WI38 (cell line): ENCODE data around the gene CDIPT.

ENCODE experiments used
- H3K4me3 ChIP-seq: 2 replicates; pipeline ENCODE4 v1.5.1; 2011; ENCODE audit warnings: low read depth, mild to moderate bottlenecking, control low read depth, low read length
- CTCF ChIP-seq: IDR thresholded peaks from 2 replicates; pipeline ENCODE4 v1.5.1; 2012; ENCODE audit warnings: low read depth, mild to moderate bottlenecking, control low read depth, low read length

The CDIPT gene

DNA sequence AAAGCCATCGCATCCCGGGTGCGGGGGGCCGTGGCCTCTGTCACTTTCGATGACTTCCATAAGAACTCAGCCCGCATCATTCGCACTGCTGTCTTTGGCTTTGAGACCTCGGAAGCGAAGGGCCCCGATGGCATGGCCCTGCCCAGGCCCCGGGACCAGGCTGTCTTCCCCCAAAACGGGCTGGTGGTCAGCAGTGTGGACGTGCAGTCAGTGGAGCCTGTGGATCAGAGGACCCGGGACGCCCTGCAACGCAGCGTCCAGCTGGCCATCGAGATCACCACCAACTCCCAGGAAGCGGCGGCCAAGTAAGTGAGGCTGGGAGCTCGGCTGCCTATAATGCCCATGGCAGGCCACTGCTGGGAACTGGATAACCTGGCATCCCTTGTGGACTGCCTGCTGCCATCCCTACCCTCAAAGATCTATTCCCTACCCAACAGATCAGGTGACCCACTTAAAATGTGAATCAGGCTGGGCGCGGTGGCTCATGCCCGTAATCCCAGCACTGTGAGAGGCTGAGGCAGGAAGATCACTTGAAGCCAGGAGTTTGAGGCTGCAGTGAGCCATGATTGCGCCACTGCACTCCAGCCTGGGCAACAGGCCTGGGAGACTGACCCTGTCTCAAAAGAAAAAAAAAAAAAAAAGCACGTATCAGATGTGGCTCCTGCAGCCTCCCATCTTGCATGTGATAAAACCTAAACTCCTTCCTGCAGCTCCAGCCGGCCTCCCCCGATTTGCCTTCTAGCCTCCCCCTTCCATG lies 18.3 kb downstream of the CDIPT start:
- no peak for TF ChIP-seq CTCF

DNA sequence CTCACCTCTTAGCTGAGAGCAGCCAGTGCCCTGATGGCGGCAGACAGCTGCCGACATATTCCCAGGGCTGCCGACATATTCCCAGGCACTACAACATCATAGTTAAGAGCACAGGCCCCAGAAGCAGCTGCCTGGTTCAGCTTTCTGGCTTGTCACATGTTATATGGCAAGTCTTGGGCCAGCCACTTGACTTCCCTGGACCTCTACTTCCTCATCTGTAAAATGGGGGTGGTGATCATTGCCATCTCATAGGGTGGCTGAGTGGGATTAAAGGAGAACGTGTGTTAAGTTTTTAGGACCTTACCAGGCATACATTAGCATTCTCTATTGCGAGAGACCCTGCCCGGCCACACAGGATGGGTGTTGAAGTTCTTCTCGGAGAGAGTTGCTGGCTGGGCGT lies 19.1 kb downstream of the CDIPT start:
- no peak for TF ChIP-seq CTCF
- H3K4me3 ChIP-seq = no peak overlapping the region

More for the DNA sequence above, 18.3 kb downstream of the CDIPT start:
- H3K4me3 ChIP-seq = no peak overlapping the region

DNA sequence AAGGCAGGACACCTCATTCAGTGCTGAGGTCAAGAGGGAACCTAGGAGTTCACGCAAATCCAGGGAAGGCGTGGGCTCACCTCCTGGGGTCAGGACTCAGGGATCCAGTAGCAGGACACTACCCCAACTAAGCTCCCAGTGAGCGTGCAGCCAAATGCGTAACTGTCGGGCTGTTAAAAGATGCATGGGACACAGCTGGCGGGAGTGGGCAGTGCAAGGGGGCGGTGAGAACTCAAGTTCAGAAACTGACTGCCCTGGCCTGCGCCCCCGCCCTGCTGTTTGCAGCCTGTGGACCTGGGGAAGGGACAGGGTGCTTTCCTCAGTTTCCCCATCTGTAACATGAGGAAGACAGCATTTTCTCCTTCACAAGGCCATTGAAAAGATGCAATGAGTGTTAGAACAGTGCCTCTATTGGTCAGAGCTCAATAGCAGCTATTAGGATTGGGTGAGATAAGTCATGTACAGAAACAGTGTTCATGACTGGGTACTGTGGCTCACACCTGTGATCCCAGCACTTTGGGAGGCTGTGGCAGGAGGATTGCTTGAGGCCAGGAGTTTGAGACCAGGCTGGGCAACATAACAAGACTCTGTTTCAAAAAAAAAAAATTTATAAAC lies 20.2 kb downstream of the CDIPT start:
- no peak overlapping the region for H3K4me3 ChIP-seq
- TF ChIP-seq CTCF = no peak

DNA sequence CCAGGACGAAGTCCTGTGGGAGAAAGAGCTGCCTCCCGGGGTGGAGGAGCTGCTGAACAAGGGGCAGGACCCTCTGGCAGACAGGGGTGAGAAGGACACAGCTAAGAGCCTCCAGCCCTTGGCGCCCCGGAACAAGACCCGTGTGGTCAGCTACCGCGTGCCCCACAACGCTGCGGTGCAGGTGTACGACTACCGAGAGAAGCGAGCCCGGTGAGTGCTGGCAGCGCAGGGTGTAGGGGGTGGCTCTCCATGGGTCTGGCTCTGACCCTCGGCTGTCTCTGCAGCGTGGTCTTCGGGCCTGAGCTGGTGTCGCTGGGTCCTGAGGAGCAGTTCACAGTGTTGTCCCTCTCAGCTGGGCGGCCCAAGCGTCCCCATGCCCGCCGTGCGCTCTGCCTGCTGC lies 21.4 kb downstream of the CDIPT start:
- H3K4me3 ChIP-seq = no peak overlapping the region
- TF ChIP-seq CTCF = no peak

DNA sequence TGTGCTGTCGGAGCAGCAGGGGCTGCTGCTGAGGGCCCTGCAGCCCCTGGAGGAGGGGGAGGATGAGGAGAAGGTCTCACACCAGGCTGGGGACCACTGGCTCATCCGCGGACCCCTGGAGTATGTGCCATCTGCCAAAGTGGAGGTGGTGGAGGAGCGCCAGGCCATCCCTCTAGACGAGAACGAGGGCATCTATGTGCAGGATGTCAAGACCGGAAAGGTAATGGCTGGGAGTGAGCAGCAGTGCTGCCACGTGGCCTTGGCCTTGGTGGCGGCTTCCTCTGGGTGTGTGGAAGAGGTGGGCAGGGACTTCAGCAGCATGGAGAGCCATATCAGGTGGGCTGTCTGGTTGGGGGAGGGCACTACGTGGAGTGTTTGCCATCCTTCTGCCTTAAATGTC lies 22.8 kb downstream of the CDIPT start:
- H3K4me3 ChIP-seq = no peak overlapping the region
- no peak for TF ChIP-seq CTCF

DNA sequence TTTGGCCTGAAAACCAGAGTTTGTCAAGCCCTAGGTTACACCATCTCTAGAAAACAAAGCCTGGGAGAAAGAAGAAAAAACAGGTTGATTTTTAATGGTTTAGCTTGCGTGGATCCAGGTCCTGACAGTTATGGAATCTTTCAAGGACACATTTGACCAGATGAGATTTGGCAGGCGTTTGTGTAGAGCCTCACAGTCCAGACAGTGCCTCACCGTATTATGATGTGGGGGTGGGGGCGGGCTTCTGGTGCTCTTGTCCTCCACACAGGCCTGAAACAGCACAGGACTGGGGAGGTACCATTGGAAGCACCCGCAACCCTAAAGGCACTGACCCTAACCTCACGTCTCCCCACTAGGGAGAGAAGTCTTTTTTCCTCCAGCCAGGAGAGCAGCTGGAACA lies 23.2 kb downstream of the CDIPT start:
- no peak for TF ChIP-seq CTCF
- no peak overlapping the region for H3K4me3 ChIP-seq

- no peak for TF ChIP-seq CTCF
- no peak overlapping the region for H3K4me3 ChIP-seq
Measured at GRCh38 chr16:29837841-29838240, 25.2 kb downstream of the CDIPT start.
